Gastrocnemius medialis (tissue), 4 donors: Measurements from ENCODE around the gene PARD3.

ENCODE experiments used
- POLR2A ChIP-seq, 2 donors: fragments of 450-650 bp; IDR thresholded peaks; one replicate each; pipeline ENCODE4 v1.6.1; 2017; ENCODE audit warnings: antibody characterized with exemption in 2 of 2, mild to moderate bottlenecking in 2 of 2, moderate library complexity in 2 of 2
- TF ChIP-seq, protein P1 (sequence below), 5 experiments: fragments of 450-650 bp in 3 of 5; fragments of 200-600 bp in 2 of 5; sonication (generic) in 2 of 5; IDR thresholded peaks in 4 of 5; conservative IDR thresholded peaks in 1 of 5; 1 replicate in 4 of 5; 2 replicates in 1 of 5; pipeline ENCODE4 v1.5.1; 2016 to 2019; ENCODE audit warnings: antibody characterized with exemption in 5 of 5, mild to moderate bottlenecking in 3 of 5, moderate library complexity in 3 of 5

- TF ChIP-seq, protein P1, sequence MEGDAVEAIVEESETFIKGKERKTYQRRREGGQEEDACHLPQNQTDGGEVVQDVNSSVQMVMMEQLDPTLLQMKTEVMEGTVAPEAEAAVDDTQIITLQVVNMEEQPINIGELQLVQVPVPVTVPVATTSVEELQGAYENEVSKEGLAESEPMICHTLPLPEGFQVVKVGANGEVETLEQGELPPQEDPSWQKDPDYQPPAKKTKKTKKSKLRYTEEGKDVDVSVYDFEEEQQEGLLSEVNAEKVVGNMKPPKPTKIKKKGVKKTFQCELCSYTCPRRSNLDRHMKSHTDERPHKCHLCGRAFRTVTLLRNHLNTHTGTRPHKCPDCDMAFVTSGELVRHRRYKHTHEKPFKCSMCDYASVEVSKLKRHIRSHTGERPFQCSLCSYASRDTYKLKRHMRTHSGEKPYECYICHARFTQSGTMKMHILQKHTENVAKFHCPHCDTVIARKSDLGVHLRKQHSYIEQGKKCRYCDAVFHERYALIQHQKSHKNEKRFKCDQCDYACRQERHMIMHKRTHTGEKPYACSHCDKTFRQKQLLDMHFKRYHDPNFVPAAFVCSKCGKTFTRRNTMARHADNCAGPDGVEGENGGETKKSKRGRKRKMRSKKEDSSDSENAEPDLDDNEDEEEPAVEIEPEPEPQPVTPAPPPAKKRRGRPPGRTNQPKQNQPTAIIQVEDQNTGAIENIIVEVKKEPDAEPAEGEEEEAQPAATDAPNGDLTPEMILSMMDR (IDR thresholded peaks at IDR 0.05 in 4 of 5, conservative IDR thresholded peaks at IDR 0.05 in 1 of 5): no peak
- TF ChIP-seq POLR2A (IDR thresholded peaks at IDR 0.05): no peak
Observed at GRCh38 chr10:34522546-34522945, 292.6 kb downstream of the PARD3 start.
